HEK293 (cell line): Measurements from ENCODE around the gene QRICH1.

ENCODE experiments used
- CTCF ChIA-PET: fragments of 350-600 bp; formaldehyde crosslinking; extraction: SDS; loops from one replicate; lab custom pipeline; 2021; ENCODE audit warnings: antibody characterized with exemption; lab: Yijun Ruan, JAX
- POLR2A ChIA-PET: fragments of 300-600 bp; formaldehyde crosslinking; extraction: SDS; loops from one replicate; lab custom pipeline; 2020; ENCODE audit warnings: antibody characterized with exemption, inconsistent platforms; lab: Yijun Ruan, JAX
- H3K27ac ChIP-seq: fragments of 200-500 bp; sonication (Bioruptor generic); 2 replicates; pipeline ENCODE4 v1.5.1; 2014; ENCODE audit warnings: low read depth, low read length, control low read depth, inconsistent platforms; ENCODE audit errors: extremely low read depth
- H3K36me3 ChIP-seq, 2 experiments: fragments of 200-500 bp in 1 of 2; sonication (Bioruptor generic) in 1 of 2; 1 replicate in 1 of 2; 2 replicates in 1 of 2; pipeline ENCODE4 v1.5.1; 2014 to 2017; ENCODE audit warnings: inconsistent platforms in 2 of 2, low read length in 2 of 2; ENCODE audit not compliant: control insufficient read depth in 2 of 2, insufficient read depth in 1 of 2
- H3K4me1 ChIP-seq: fragments of 200-500 bp; sonication (Bioruptor generic); 2 replicates; pipeline ENCODE4 v1.5.1; 2014; ENCODE audit warnings: mild to moderate bottlenecking, low read length, inconsistent platforms; ENCODE audit not compliant: control insufficient read depth, insufficient read depth
- H3K4me3 ChIP-seq: 2 replicates; pipeline ENCODE4 v1.5.1; 2011; ENCODE audit warnings: low read depth, mild to moderate bottlenecking, control low read depth, low read length, moderate library complexity
- H3K9me3 ChIP-seq: fragments of 200-500 bp; sonication (Bioruptor generic); 2 replicates; pipeline ENCODE4 v1.5.1; 2014; ENCODE audit warnings: low read depth, low read length, inconsistent platforms; ENCODE audit not compliant: control insufficient read depth, insufficient read depth
- KLF10 ChIP-seq: fragments of 450-650 bp; IDR thresholded peaks from 2 replicates; pipeline ENCODE4 v1.5.1; 2018; ENCODE audit warnings: missing biosample characterization, mild to moderate bottlenecking, missing genetic modification characterization
- KLF7 ChIP-seq: fragments of 450-650 bp; formaldehyde crosslinking; IDR thresholded peaks from 2 replicates; pipeline ENCODE4 v1.5.1; 2016; ENCODE audit warnings: missing biosample characterization, missing genetic modification characterization, borderline replicate concordance
- OVOL3 ChIP-seq: fragments of 450-650 bp; formaldehyde crosslinking; IDR thresholded peaks from 2 replicates; pipeline ENCODE4 v1.5.1; 2016; ENCODE audit warnings: missing biosample characterization, missing genetic modification characterization
- SETDB1 ChIP-seq: IDR thresholded peaks from one replicate; pipeline ENCODE4 v1.6.1; 2017; ENCODE audit warnings: mild to moderate bottlenecking, low read length, moderate library complexity, mixed read lengths; ENCODE audit not compliant: insufficient read length
- SP3 ChIP-seq: fragments of 450-650 bp; formaldehyde crosslinking; IDR thresholded peaks from 2 replicates; pipeline ENCODE4 v1.5.1; 2016; ENCODE audit warnings: missing biosample characterization, missing genetic modification characterization
- TCF7L2 ChIP-seq: IDR thresholded peaks from 2 replicates; pipeline ENCODE4 v1.6.1; 2011; ENCODE audit warnings: low read depth, mild to moderate bottlenecking, inconsistent platforms, low read length, moderate library complexity, borderline replicate concordance
- YY1 ChIP-seq: fragments of 450-650 bp; formaldehyde crosslinking; IDR thresholded peaks from 2 replicates; pipeline ENCODE4 v1.5.1; 2018; ENCODE audit warnings: missing biosample characterization, missing genetic modification characterization
- ZNF10 ChIP-seq: fragments of 450-650 bp; formaldehyde crosslinking; IDR thresholded peaks from 2 replicates; pipeline ENCODE4 v1.5.1; 2017; ENCODE audit warnings: missing biosample characterization, missing genetic modification characterization
- ZNF426 ChIP-seq: fragments of 450-650 bp; formaldehyde crosslinking; IDR thresholded peaks from 2 replicates; pipeline ENCODE4 v1.5.1; 2017; ENCODE audit warnings: missing biosample characterization, missing genetic modification characterization, mild to moderate bottlenecking, inconsistent platforms, moderate library complexity
- ZNF544 ChIP-seq: fragments of 450-650 bp; formaldehyde crosslinking; IDR thresholded peaks from 2 replicates; pipeline ENCODE4 v1.5.0; 2017; ENCODE audit warnings: missing biosample characterization, missing genetic modification characterization
- ZNF558 ChIP-seq: fragments of 450-650 bp; formaldehyde crosslinking; IDR thresholded peaks from 2 replicates; pipeline ENCODE4 v1.5.1; 2016; ENCODE audit warnings: missing biosample characterization, missing genetic modification characterization
- ZNF600 ChIP-seq: fragments of 450-650 bp; formaldehyde crosslinking; IDR thresholded peaks from 2 replicates; pipeline ENCODE4 v1.5.1; 2016; ENCODE audit warnings: missing biosample characterization, missing genetic modification characterization
- ZNF621 ChIP-seq: fragments of 450-650 bp; formaldehyde crosslinking; IDR thresholded peaks from 2 replicates; pipeline ENCODE4 v1.5.1; 2017; ENCODE audit warnings: missing biosample characterization, missing genetic modification characterization
- ZNF624 ChIP-seq: fragments of 450-650 bp; formaldehyde crosslinking; IDR thresholded peaks from 2 replicates; pipeline ENCODE4 v1.5.1; 2017; ENCODE audit warnings: missing biosample characterization, missing genetic modification characterization
- ZNF670 ChIP-seq: fragments of 450-650 bp; formaldehyde crosslinking; IDR thresholded peaks from 2 replicates; pipeline ENCODE4 v1.5.1; 2016; ENCODE audit warnings: missing biosample characterization, missing genetic modification characterization, low read depth
- ZNF747 ChIP-seq: fragments of 450-650 bp; formaldehyde crosslinking; IDR thresholded peaks from 2 replicates; pipeline ENCODE4 v1.5.1; 2016; ENCODE audit warnings: missing biosample characterization, missing genetic modification characterization
- ZXDB ChIP-seq: fragments of 450-650 bp; formaldehyde crosslinking; IDR thresholded peaks from 2 replicates; pipeline ENCODE4 v1.5.1; 2016; ENCODE audit warnings: missing biosample characterization, missing genetic modification characterization
- TF ChIP-seq, protein P1 (sequence below): fragments of 450-650 bp; formaldehyde crosslinking; IDR thresholded peaks from 2 replicates; pipeline ENCODE4 v1.5.1; 2016; ENCODE audit warnings: missing biosample characterization, missing genetic modification characterization
- TF ChIP-seq, protein P2 (sequence below): fragments of 450-650 bp; formaldehyde crosslinking; IDR thresholded peaks from 2 replicates; pipeline ENCODE4 v1.5.1; 2016; ENCODE audit warnings: missing biosample characterization, missing genetic modification characterization
- TF ChIP-seq, protein P3 (sequence below): fragments of 450-650 bp; formaldehyde crosslinking; IDR thresholded peaks from 2 replicates; pipeline ENCODE4 v1.5.1; 2016; ENCODE audit warnings: missing biosample characterization, missing genetic modification characterization
- TF ChIP-seq, protein P4 (sequence below): fragments of 450-650 bp; formaldehyde crosslinking; IDR thresholded peaks from 2 replicates; pipeline ENCODE4 v1.5.1; 2016; ENCODE audit warnings: missing biosample characterization, missing genetic modification characterization

Gene QRICH1

DNA sequence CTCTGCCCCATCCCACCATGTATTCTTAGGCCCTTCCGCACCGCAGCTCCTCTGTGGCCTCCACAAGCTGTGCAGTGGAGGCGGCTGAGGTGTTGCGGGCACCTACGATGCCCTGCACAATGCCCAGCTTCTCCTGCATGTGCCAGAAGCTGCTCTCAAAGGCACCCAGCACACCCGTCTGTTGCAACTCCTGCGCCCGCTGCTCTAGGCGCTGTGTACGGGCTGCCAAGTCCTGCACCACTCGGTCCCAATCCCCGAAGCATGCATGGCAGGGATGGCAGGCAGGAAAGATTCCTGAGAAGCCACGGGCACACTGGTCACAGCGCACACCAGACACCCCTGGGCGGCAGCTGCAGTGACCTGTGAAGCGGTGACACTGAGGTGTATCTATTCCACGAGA, 29.8 kb upstream of the QRICH1 start (continued):
- TF ChIP-seq, protein P1, sequence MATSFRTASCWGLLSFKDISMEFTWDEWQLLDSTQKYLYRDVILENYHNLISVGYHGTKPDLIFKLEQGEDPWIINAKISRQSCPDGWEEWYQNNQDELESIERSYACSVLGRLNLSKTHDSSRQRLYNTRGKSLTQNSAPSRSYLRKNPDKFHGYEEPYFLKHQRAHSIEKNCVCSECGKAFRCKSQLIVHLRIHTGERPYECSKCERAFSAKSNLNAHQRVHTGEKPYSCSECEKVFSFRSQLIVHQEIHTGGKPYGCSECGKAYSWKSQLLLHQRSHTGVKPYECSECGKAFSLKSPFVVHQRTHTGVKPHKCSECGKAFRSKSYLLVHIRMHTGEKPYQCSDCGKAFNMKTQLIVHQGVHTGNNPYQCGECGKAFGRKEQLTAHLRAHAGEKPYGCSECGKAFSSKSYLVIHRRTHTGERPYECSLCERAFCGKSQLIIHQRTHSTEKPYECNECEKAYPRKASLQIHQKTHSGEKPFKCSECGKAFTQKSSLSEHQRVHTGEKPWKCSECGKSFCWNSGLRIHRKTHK (tag by site-specific recombination), result no peak
- TF ChIP-seq KLF10 (tag by site-specific recombination) (no peak), ZNF10 (tag by site-specific recombination) (no peak), SP3 (tag by site-specific recombination) (no peak)

DNA sequence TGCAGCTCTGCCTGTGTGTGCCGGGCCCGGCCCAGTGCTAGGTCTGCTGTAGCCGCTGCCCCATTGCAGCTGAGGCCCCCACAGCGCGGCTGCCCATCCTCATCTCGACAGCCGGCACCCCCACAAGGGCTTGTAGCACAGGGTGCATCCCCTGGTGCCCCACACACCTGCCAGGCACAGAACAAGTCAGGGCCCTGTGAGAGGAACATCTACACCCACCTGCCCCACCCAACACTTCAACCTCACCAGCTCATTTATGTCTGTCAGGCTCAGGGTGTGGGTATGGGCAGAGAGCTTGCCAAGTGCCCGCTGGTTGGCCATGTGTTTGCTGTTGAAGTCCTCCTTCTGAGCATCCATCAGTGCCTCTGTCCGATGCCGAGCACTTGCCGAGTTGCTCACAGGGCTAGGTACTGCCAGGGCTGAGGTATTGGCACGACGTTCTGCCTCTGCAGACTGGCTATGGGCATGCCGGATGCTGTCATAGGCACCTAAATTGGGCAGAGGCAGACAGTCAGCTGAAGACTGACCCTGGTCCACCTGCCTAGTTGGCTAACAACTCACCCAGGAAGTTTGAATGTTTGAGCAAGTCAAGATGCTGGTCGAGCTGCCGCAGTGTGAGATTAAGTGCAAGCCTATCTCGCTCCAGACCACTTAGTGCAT, 29.1 kb upstream of the QRICH1 start:
- ChIA-PET CTCF (no interaction called here), POLR2A (no interaction called here)
- Histone ChIP-seq H3K27ac (no peak overlapping the region), H3K36me3 (peaks cover 7 to 67% of the 10 kb centered on the region in 2 experiments; a peak in 2 of 3 replicates), H3K4me1 (peaks cover 6% of the 10 kb centered on the region; the same call in 1 of the 2 replicates), H3K9me3 (no peaks in the 10 kb centered on the region)
- TF ChIP-seq KLF10 (tag by site-specific recombination) (no peak), ZNF600 (peak; percentile 43)
- TF ChIP-seq, all 188 proteins: peak for 1
- H3K4me3 ChIP-seq, result no peak overlapping the region

DNA sequence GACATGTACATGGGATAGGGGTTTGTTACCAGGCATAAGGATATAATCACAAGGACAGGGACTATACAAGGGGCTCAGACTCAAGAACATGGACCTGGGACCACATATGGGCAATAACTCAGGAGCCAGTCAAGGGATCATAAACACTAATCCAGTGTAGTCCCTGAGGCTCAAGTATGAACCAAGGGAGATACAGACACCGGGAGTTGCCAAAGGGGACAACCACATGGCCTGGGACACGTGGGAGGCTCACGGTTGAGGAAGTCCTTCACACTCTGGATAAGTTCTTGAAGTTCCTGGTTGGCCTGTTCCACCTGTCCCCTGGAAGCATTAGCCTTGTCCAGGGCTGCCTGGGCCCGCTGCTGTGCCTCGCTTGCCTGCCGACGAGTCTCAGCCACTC, 28.6 kb upstream of the QRICH1 start:
- CTCF ChIA-PET, result no interaction called here
- H3K36me3 ChIP-seq, result peaks cover 9 to 72% of the 10 kb centered on the region in 2 experiments; a peak in 2 of 3 replicates
- H3K4me3 ChIP-seq, result no peak overlapping the region
- TF ChIP-seq YY1 (no peak), ZNF544 (tag by site-specific recombination) (no peak), ZNF558 (tag by site-specific recombination) (no peak), OVOL3 (tag by site-specific recombination) (no peak)
- TF ChIP-seq, protein P2, sequence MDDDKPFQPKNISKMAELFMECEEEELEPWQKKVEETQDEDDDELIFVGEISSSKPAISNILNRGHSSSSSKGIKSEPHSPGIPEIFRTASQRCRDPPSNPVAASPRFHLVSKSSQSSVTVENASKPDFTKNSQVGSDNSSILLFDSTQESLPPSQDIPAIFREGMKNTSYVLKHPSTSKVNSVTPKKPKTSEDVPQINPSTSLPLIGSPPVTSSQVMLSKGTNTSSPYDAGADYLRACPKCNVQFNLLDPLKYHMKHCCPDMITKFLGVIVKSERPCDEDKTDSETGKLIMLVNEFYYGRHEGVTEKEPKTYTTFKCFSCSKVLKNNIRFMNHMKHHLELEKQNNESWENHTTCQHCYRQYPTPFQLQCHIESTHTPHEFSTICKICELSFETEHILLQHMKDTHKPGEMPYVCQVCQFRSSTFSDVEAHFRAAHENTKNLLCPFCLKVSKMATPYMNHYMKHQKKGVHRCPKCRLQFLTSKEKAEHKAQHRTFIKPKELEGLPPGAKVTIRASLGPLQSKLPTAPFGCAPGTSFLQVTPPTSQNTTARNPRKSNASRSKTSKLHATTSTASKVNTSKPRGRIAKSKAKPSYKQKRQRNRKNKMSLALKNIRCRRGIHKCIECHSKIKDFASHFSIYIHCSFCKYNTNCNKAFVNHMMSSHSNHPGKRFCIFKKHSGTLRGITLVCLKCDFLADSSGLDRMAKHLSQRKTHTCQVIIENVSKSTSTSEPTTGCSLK (tag by site-specific recombination), result no peak
- TF ChIP-seq, all 188 proteins: peak for 0
- POLR2A ChIA-PET, result no interaction called here
- Histone ChIP-seq H3K27ac (no peak overlapping the region), H3K9me3 (no peaks in the 10 kb centered on the region), H3K4me1 (peaks cover 6% of the 10 kb centered on the region; the same call in 1 of the 2 replicates)

DNA sequence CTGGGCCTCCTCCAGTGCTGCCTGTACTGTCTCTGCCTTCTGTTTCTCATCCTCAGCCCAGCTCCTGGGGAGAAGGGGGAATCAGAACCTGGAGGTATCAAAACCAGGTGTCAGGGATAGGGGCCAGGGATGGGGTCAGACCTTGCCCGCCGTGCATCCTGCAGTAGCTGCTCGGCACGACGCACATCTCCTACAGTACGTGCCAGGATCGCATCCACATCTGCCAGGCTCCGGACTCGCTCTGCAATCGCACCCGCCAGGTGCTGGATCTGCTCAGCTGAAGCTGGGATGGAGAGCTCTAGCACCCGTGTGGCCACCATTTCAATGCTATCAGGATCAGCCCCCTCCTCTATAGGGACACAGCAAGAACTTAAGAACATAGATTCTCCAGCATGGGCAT, 28.2 kb upstream of the QRICH1 start:
- TF ChIP-seq ZNF621 (tag by site-specific recombination), result no peak
- TF ChIP-seq SETDB1, result no peak
- no peak for TF ChIP-seq ZNF670
- TF ChIP-seq ZNF747, result no peak
- TF ChIP-seq, protein P3, sequence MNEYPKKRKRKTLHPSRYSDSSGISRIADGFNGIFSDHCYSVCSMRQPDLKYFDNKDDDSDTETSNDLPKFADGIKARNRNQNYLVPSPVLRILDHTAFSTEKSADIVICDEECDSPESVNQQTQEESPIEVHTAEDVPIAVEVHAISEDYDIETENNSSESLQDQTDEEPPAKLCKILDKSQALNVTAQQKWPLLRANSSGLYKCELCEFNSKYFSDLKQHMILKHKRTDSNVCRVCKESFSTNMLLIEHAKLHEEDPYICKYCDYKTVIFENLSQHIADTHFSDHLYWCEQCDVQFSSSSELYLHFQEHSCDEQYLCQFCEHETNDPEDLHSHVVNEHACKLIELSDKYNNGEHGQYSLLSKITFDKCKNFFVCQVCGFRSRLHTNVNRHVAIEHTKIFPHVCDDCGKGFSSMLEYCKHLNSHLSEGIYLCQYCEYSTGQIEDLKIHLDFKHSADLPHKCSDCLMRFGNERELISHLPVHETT (tag by site-specific recombination), result no peak
- TF ChIP-seq, protein P4, sequence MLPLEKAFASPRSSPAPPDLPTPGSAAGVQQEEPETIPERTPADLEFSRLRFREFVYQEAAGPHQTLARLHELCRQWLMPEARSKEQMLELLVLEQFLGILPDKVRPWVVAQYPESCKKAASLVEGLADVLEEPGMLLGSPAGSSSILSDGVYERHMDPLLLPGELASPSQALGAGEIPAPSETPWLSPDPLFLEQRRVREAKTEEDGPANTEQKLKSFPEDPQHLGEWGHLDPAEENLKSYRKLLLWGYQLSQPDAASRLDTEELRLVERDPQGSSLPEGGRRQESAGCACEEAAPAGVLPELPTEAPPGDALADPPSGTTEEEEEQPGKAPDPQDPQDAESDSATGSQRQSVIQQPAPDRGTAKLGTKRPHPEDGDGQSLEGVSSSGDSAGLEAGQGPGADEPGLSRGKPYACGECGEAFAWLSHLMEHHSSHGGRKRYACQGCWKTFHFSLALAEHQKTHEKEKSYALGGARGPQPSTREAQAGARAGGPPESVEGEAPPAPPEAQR, result no peak
- TF ChIP-seq ZNF624 (tag by site-specific recombination), result no peak
- TF ChIP-seq TCF7L2, result no peak
- no peak for TF ChIP-seq KLF7 (tag by site-specific recombination)
- no peak for TF ChIP-seq ZXDB (tag by site-specific recombination)
- TF ChIP-seq ZNF426 (tag by site-specific recombination), result no peak
- Histone ChIP-seq H3K4me3 (no peak overlapping the region), H3K36me3 (peaks cover 9 to 76% of the 10 kb centered on the region in 2 experiments; a peak in 2 of 3 replicates), H3K4me1 (peaks cover 6% of the 10 kb centered on the region; the same call in 1 of the 2 replicates), H3K9me3 (no peaks in the 10 kb centered on the region), H3K27ac (no peak overlapping the region)
- CTCF ChIA-PET, result no interaction called here
- POLR2A ChIA-PET, result interaction anchor here (1.6 to 1.8 kb wide), 2 partner anchors 10 to 28 kb away, joined by 18 to 31 read pairs; partner anchors contain the start of genes LAMB2 and QRICH1
